ENCODE results near the gene RIF1.

DNA sequence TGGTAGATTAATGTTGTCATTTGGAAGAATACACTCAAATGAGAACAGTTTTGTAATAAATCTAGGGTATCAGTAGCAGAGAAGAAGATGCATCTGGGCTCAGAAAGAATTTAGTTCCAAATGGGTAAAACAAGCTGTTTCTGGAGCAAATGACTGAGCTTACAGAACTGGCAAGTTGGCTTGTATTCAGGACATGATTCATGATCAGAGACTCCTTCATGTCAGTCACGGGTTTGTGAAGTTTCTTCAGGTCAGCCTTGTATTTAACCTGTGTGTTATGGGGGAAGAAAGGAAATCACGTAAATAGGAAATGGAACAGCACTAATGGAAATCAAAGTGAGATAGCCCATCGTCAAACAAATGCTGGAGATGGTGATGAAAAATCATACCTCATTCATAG is 109.1 kb downstream of the RIF1 start:
- no peak for TF ChIP-seq EZH2phosphoT487 (IDR thresholded peaks at IDR 0.05)
- TF ChIP-seq, protein P1, sequence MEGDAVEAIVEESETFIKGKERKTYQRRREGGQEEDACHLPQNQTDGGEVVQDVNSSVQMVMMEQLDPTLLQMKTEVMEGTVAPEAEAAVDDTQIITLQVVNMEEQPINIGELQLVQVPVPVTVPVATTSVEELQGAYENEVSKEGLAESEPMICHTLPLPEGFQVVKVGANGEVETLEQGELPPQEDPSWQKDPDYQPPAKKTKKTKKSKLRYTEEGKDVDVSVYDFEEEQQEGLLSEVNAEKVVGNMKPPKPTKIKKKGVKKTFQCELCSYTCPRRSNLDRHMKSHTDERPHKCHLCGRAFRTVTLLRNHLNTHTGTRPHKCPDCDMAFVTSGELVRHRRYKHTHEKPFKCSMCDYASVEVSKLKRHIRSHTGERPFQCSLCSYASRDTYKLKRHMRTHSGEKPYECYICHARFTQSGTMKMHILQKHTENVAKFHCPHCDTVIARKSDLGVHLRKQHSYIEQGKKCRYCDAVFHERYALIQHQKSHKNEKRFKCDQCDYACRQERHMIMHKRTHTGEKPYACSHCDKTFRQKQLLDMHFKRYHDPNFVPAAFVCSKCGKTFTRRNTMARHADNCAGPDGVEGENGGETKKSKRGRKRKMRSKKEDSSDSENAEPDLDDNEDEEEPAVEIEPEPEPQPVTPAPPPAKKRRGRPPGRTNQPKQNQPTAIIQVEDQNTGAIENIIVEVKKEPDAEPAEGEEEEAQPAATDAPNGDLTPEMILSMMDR (IDR thresholded peaks at IDR 0.05): no peak
